Body of pancreas (tissue), 4 donors: Measurements from ENCODE around the gene KMT5C. TPM values are rescaled to one million over a fixed set of nuclear protein-coding genes. Genes with fewer than 3 reads are reported as not detected.

Experiments used
- ATAC-seq: fragments of 150-250 bp; one replicate; pipeline ENCODE4 v1.9.1; 2016
- DNase-seq, 4 donors: peaks; one replicate each; pipeline ENCODE4 v3.0.0-alpha.2; 2019
- H3K27ac ChIP-seq, 4 donors: fragments of 200-600 bp; sonication (generic); 1 replicate in 3 of 4; 2 replicates in 1 of 4; pipeline versions ENCODE4 v1.5.1 to v1.6.1; 2016 to 2019; ENCODE audit warnings: mild to moderate bottlenecking in 1 of 4, mixed read lengths in 1 of 4, moderate library complexity in 1 of 4
- H3K27me3 ChIP-seq, 2 donors: fragments of 200-600 bp; sonication (generic); one replicate each; pipeline ENCODE4 v1.6.0; 2016; ENCODE audit warnings: mild to moderate bottlenecking in 1 of 2
- H3K36me3 ChIP-seq, 2 donors: fragments of 200-600 bp; sonication (generic); replicated peaks in 1 of 2; 2 replicates each; pipeline ENCODE4 v1.5.1; 2016; ENCODE audit warnings: low read depth in 2 of 2; ENCODE audit not compliant: insufficient read depth in 1 of 2
- H3K4me1 ChIP-seq: fragments of 200-600 bp; sonication (generic); one replicate; pipeline ENCODE4 v1.6.0; 2016
- H3K4me3 ChIP-seq, 2 donors: fragments of 200-600 bp; sonication (generic); 1 replicate in 1 of 2; 2 replicates in 1 of 2; pipeline ENCODE4 v1.5.1; 2016 to 2019
- H3K9me3 ChIP-seq, 3 donors: fragments of 200-600 bp; sonication (generic); 1 replicate in 2 of 3; 2 replicates in 1 of 3; pipeline ENCODE4 v1.5.1; 2016
- CTCF ChIP-seq, 7 experiments: fragments of 450-650 bp in 4 of 7; fragments of 200-600 bp in 3 of 7; sonication (generic) in 3 of 7; IDR thresholded peaks; one replicate each; pipeline ENCODE4 v1.5.1; 2016 to 2019; ENCODE audit warnings: antibody characterized with exemption in 7 of 7
- POLR2A ChIP-seq, 3 donors: fragments of 450-650 bp; IDR thresholded peaks; one replicate each; pipeline ENCODE4 v1.6.1; 2016; ENCODE audit warnings: antibody characterized with exemption in 3 of 3, mild to moderate bottlenecking in 2 of 3
- WGBS, 2 donors: methylation state at CpG; one replicate each; pipeline ENCODE4 v1.1.5; 2017; 5-methylcytosine and 5-hydroxymethylcytosine counted together
- intact Hi-C: fragments of 100-400 bp; cut with DNase I; formaldehyde crosslinking; loops from one replicate; pipeline ENCODE4 v1.15.1; 2023
- total RNA-seq, 2 donors: library from RNA; depleted of rRNA; stranded (reverse); fragments of >200 nt; gene quantifications; one replicate each; pipeline ENCODE4 v1.1.0, GENCODE V29; 2016

The KMT5C gene
- total RNA-seq, 2 donors from 2014 or later, result 14.8 to 17.6 TPM

GRCh38 chr19:55366790-55367189, 27.1 kb downstream of the KMT5C start:
- H3K36me3 ChIP-seq, result no peaks in the 10 kb centered on the region
- no peak for ATAC-seq
- H3K9me3 ChIP-seq, result no peaks in the 10 kb centered on the region
- TF ChIP-seq POLR2A (IDR thresholded peaks at IDR 0.05) (no peak), CTCF (IDR thresholded peaks at IDR 0.05) (no peak)
- DNase-seq, result no peak
- H3K27ac ChIP-seq, result no peak overlapping the region
- H3K4me3 ChIP-seq, result no peak overlapping the region
- H3K4me1 ChIP-seq, result peaks cover 15% of the 10 kb centered on the region
- intact Hi-C loops, result no loop called here
- WGBS, 2 donors, result 89 to 91% methylated on average over 3 of the region's 3 CpGs
- peaks cover 0 to 16% of the 10 kb centered on the region in 2 donors for H3K27me3 ChIP-seq

GRCh38 chr19:55368106-55368505, 28.4 kb downstream of the KMT5C start:
- WGBS, 2 donors, result 65 to 69% methylated on average over 6 to 14 of the region's 16 CpGs
- Histone ChIP-seq H3K9me3 (no peaks in the 10 kb centered on the region), H3K27me3 (peaks cover 0 to 26% of the 10 kb centered on the region in 2 donors), H3K27ac (no peak overlapping the region), H3K4me1 (peaks cover 15% of the 10 kb centered on the region), H3K36me3 (no peaks in the 10 kb centered on the region), H3K4me3 (no peak overlapping the region)
- TF ChIP-seq CTCF (IDR thresholded peaks at IDR 0.05) (no peak), POLR2A (IDR thresholded peaks at IDR 0.05) (no peak)
- no peak for DNase-seq
- intact Hi-C loops, result no loop called here
- ATAC-seq, result no peak

GRCh38 chr19:55368701-55369563, 29.3 kb downstream of the KMT5C start:
- DNase-seq (no peak), ATAC-seq (no peak)
- intact Hi-C loops, result no loop called here
- TF ChIP-seq POLR2A (IDR thresholded peaks at IDR 0.05) (no peak), CTCF (IDR thresholded peaks at IDR 0.05) (no peak)
- no peak overlapping the region for H3K4me3 ChIP-seq
- WGBS, 2 donors, result 8 to 25% methylated on average over 8 to 53 of the region's 54 CpGs
- H3K27ac ChIP-seq, result no peak overlapping the region
- H3K36me3 ChIP-seq, result no peaks in the 10 kb centered on the region
- H3K4me1 ChIP-seq, result peaks cover 21% of the 10 kb centered on the region
- peaks cover 0 to 32% of the 10 kb centered on the region in 2 donors for H3K27me3 ChIP-seq
- H3K9me3 ChIP-seq, result no peaks in the 10 kb centered on the region

GRCh38 chr19:55369653-55370304, 30.1 kb downstream of the KMT5C start:
- peaks cover 30% of the 10 kb centered on the region for H3K4me1 ChIP-seq
- no peak for DNase-seq
- H3K4me3 ChIP-seq, result no peak overlapping the region
- intact Hi-C loops, result no loop called here
- TF ChIP-seq CTCF (IDR thresholded peaks at IDR 0.05) (no peak), POLR2A (IDR thresholded peaks at IDR 0.05) (no peak)
- H3K27me3 ChIP-seq, result peaks cover 0 to 35% of the 10 kb centered on the region in 2 donors
- H3K9me3 ChIP-seq, result no peaks in the 10 kb centered on the region
- no peak for ATAC-seq
- H3K36me3 ChIP-seq, result no peaks in the 10 kb centered on the region
- 3 to 4% methylated on average over 12 to 42 of the region's 59 CpGs for WGBS, 2 donors
- H3K27ac ChIP-seq, result no peak overlapping the region
